ENCODE results near the gene CTBP2.

DNA sequence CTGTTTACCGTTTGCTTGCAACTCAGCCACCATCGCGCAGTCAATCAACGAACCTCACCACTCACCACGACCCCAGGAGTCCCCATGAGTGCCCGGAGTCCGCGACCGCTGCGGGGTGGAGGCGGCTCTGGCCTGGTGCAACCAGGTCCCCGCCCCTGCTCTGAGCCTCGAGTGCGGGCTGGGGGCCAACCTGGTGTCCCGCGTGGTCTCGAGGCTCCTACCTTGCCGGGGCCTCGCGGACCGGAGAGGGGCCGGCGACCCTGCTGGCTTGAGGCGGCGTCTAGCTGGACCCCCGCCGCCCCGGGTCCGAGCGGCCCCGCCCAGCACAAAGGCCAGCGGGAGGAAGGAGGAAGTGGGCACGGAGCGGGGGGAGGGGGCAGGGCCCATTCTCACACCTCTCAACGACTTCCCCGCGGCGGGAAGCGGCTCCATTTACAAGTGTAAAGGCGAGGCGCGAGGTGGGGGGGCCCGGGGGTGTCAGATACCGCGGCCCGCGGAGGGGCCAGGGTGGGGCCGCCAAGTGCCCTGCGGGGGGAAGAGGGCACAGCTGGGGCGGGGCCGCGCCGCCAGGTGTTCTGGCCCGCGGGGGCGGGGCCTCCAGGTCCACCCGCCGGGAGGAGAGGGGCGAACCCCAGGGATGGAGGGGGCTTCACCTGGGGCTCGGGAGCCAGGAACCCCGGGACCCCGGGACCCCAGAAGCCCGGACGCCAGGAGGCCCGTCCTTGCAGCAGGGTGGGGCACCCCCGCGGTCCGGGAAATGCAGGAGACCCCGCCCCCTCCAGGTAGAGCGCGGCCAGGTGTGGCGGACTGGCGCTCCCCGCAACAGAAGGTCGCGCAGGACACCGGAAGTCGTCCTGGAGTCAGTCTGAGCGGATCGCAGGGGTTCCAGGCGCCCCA, 8.6 kb downstream of the CTBP2 start:
- TF ChIP-seq, protein P1, sequence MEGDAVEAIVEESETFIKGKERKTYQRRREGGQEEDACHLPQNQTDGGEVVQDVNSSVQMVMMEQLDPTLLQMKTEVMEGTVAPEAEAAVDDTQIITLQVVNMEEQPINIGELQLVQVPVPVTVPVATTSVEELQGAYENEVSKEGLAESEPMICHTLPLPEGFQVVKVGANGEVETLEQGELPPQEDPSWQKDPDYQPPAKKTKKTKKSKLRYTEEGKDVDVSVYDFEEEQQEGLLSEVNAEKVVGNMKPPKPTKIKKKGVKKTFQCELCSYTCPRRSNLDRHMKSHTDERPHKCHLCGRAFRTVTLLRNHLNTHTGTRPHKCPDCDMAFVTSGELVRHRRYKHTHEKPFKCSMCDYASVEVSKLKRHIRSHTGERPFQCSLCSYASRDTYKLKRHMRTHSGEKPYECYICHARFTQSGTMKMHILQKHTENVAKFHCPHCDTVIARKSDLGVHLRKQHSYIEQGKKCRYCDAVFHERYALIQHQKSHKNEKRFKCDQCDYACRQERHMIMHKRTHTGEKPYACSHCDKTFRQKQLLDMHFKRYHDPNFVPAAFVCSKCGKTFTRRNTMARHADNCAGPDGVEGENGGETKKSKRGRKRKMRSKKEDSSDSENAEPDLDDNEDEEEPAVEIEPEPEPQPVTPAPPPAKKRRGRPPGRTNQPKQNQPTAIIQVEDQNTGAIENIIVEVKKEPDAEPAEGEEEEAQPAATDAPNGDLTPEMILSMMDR (IDR thresholded peaks at IDR 0.05), result no peak
- no peak for TF ChIP-seq POLR2A (IDR thresholded peaks at IDR 0.05)
